Neural cell (in vitro differentiated cells): ENCODE data around the gene ERC2.

ENCODE experiments used
- CTCF ChIP-seq: fragments of 450-650 bp; IDR thresholded peaks from 2 replicates; pipeline ENCODE4 v1.5.1; 2014; ENCODE audit warnings: antibody characterized with exemption, mild to moderate bottlenecking, moderate library complexity; ENCODE audit not compliant: poor library complexity, severe bottlenecking
- EP300 ChIP-seq: fragments of 450-650 bp; conservative IDR thresholded peaks from 2 replicates; pipeline ENCODE4 v1.6.1; 2014; ENCODE audit warnings: antibody characterized with exemption, mild to moderate bottlenecking, moderate library complexity; ENCODE audit not compliant: poor library complexity, severe bottlenecking
- EZH2 ChIP-seq: fragments of 200-600, 300-800 bp; shearing (Covaris generic), sonication (generic); IDR thresholded peaks from 2 replicates; pipeline ENCODE4 v1.6.1; 2014; ENCODE audit warnings: antibody characterized with exemption, low read length, borderline replicate concordance, mild to moderate bottlenecking; ENCODE audit not compliant: insufficient read depth, poor library complexity, severe bottlenecking
- POLR2AphosphoS5 ChIP-seq: IDR thresholded peaks from 2 replicates; pipeline ENCODE4 v1.6.1; 2012
- RAD21 ChIP-seq: fragments of 450-650 bp; conservative IDR thresholded peaks from 2 replicates; pipeline ENCODE4 v1.6.1; 2014; ENCODE audit warnings: antibody characterized with exemption, mild to moderate bottlenecking, moderate library complexity
- TAF1 ChIP-seq: IDR thresholded peaks from 2 replicates; pipeline ENCODE4 v1.6.1; 2012; ENCODE audit warnings: low read depth
- TF ChIP-seq, protein P1 (sequence below): IDR thresholded peaks from 2 replicates; pipeline ENCODE4 v1.6.1; 2012; ENCODE audit warnings: borderline replicate concordance

DNA sequence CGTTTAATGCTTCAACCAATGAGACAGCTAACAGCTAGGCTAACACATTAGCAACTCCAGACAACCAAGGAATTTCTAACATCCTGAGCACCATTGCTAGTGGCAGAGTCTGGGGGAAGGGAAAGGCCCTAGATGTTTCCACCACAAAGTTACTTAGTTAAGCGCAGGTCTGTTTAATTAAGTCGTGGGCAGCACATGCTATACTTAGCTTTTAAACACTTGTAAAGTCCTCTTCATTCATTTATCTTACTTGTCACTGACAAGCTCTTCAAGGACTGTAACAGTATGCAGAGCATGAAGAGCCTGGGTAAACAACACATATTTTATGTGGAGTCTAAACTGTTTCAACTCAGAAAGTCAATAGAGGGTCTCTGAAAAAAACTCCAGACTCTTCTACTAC lies 760.0 kb downstream of the ERC2 start:
- no peak for TF ChIP-seq POLR2AphosphoS5
- TF ChIP-seq CTCF: no peak
- TF ChIP-seq, protein P1, sequence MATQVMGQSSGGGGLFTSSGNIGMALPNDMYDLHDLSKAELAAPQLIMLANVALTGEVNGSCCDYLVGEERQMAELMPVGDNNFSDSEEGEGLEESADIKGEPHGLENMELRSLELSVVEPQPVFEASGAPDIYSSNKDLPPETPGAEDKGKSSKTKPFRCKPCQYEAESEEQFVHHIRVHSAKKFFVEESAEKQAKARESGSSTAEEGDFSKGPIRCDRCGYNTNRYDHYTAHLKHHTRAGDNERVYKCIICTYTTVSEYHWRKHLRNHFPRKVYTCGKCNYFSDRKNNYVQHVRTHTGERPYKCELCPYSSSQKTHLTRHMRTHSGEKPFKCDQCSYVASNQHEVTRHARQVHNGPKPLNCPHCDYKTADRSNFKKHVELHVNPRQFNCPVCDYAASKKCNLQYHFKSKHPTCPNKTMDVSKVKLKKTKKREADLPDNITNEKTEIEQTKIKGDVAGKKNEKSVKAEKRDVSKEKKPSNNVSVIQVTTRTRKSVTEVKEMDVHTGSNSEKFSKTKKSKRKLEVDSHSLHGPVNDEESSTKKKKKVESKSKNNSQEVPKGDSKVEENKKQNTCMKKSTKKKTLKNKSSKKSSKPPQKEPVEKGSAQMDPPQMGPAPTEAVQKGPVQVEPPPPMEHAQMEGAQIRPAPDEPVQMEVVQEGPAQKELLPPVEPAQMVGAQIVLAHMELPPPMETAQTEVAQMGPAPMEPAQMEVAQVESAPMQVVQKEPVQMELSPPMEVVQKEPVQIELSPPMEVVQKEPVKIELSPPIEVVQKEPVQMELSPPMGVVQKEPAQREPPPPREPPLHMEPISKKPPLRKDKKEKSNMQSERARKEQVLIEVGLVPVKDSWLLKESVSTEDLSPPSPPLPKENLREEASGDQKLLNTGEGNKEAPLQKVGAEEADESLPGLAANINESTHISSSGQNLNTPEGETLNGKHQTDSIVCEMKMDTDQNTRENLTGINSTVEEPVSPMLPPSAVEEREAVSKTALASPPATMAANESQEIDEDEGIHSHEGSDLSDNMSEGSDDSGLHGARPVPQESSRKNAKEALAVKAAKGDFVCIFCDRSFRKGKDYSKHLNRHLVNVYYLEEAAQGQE: no peak
- no peak for TF ChIP-seq EP300
- no peak for TF ChIP-seq EZH2
- TF ChIP-seq TAF1: no peak
- no peak for TF ChIP-seq RAD21
